ENCODE data around the gene DTHD1. TPM values are rescaled to one million over a fixed set of nuclear protein-coding genes. Genes with fewer than 3 reads are reported as not detected.

The DTHD1 gene
- total RNA-seq, 1 experiment from 2014 or later, result not detected

- POLR2A ChIA-PET, result no interaction called here
- Histone ChIP-seq H3K4me2 (ENCODE audit: low read length) (no peak overlapping the region), H3K27me3 (ENCODE audit: insufficient read depth, low read length) (no peaks in the 10 kb centered on the region), H3K9me3 (ENCODE audit: control insufficient read depth in 1 of 2, insufficient read depth in 1 of 2, low read depth in 1 of 2, low read length in 2 of 2) (no peaks in the 10 kb centered on the region), H3K9ac (ENCODE audit: low read length) (no peak overlapping the region), H3K9me2 (ENCODE audit: insufficient read depth) (no peaks in the 10 kb centered on the region), H2AFZ (ENCODE audit: low read depth, low read length, poor library complexity, severe bottlenecking) (no peak overlapping the region), H3K4me1 (ENCODE audit: control insufficient read depth in 1 of 2, insufficient read depth in 2 of 2, low read length in 2 of 2) (no peaks in the 10 kb centered on the region), H3K4me3 (replicated peaks in 1 of 2; ENCODE audit: low read depth in 1 of 2, low read length in 2 of 2) (no peak overlapping the region), H4K20me1 (ENCODE audit: insufficient read depth) (no peaks in the 10 kb centered on the region), H3K79me2 (ENCODE audit: insufficient read depth, low read length) (no peaks in the 10 kb centered on the region), H3K36me3 (ENCODE audit: control insufficient read depth in 1 of 2, insufficient read depth in 2 of 2, low read length in 2 of 2) (no peaks in the 10 kb centered on the region), H3K27ac (ENCODE audit: low read depth, low read length) (no peak overlapping the region)
- CTCF ChIA-PET, result no interaction called here
- DNase-seq (ENCODE audit: low read depth, low spot score) (no peak), ATAC-seq (no peak)
- TF ChIP-seq REST (IDR thresholded peaks at IDR 0.05; ENCODE audit: low read depth) (no peak), CTCF (IDR thresholded peaks at IDR 0.05 in 2 of 3, conservative IDR thresholded peaks at IDR 0.05 in 1 of 3; ENCODE audit: borderline replicate concordance in 1 of 3, insufficient read depth in 1 of 3, low read depth in 2 of 3, low read length in 2 of 3) (no peak), EZH2 (IDR thresholded peaks at IDR 0.05) (no peak), JUND (IDR thresholded peaks at IDR 0.05) (no peak), SP1 (IDR thresholded peaks at IDR 0.05; ENCODE audit: low read depth) (no peak), RAD21 (IDR thresholded peaks at IDR 0.05; ENCODE audit: low read depth) (no peak), SIN3A (IDR thresholded peaks at IDR 0.05; ENCODE audit: low read depth) (no peak), SRF (IDR thresholded peaks at IDR 0.05; ENCODE audit: low read depth) (no peak), YY1 (IDR thresholded peaks at IDR 0.05; ENCODE audit: extremely low read depth, insufficient replicate concordance, low read depth, low read length) (no peak), ZNF274 (IDR thresholded peaks at IDR 0.05; ENCODE audit: low read depth, low read length) (no peak), TCF7L2 (IDR thresholded peaks at IDR 0.05; ENCODE audit: borderline replicate concordance, extremely low read depth, insufficient read depth, insufficient read length) (no peak)
- BruUV-seq (replicated peaks), result no TSS peak
- intact Hi-C loops (cut with micrococcal nuclease), result no loop called here
- RAD21 ChIA-PET (ENCODE audit: low non-redundant PET in 1 of 2, low total read pairs in 2 of 2, uncharacterized antibody in 2 of 2, unreplicated experiment in 2 of 2), result no interaction called here
Observed at GRCh38 chr4:36260731-36261130, 20.7 kb upstream of the DTHD1 start.

Data from HCT116 (cell line).